HG03521 (cell line): ENCODE results near the gene NEURL1.
"Not testable (repeated sequence)": the region's sequence is repeated elsewhere in the genome, so short reads cannot be mapped to it uniquely, and the experiment has no call there.

Source experiments
- ATAC-seq: cut with Tn5 transposase; IDR thresholded peaks from one replicate; pipeline ENCODE4 v1.9.1; 2021; ENCODE audit warnings: mild to moderate bottlenecking, moderate library complexity; ENCODE audit not compliant: unreplicated experiment

The NEURL1 gene

DNA sequence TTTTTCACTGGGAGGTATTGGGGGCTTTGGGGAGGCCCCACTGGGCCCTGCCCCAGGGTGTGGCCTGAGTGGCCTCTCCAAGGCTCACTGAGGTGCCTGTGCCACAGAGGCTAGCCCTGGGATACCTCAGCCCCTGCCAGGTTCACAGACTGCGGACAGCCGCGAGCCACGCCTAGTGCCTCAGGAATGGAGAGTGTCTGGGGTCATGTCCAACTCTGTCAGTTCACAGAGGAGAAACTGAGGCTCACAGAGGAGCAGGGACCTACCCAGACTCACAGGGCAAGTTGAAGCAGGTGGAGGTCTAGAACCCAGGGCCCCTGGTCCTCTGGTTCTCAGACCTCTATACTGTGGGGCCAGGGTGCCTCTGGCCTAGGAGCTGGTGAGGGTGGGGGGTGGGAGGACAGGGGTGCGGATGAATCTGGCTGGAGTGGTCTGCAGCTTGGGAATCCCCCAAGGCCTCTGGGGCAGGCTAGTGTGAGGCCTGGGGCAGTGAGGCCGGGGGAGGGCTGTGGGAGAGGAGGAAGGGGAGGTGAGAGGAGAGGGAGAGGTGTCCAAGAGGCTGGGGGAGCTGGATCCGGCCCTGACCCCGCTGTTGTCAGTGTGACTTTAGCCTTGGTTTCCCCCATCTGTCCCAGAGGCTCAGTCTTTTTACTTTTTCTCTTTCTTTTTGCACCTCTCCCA is 20.0 kb downstream of the NEURL1 start:
- ATAC-seq = no peak

DNA sequence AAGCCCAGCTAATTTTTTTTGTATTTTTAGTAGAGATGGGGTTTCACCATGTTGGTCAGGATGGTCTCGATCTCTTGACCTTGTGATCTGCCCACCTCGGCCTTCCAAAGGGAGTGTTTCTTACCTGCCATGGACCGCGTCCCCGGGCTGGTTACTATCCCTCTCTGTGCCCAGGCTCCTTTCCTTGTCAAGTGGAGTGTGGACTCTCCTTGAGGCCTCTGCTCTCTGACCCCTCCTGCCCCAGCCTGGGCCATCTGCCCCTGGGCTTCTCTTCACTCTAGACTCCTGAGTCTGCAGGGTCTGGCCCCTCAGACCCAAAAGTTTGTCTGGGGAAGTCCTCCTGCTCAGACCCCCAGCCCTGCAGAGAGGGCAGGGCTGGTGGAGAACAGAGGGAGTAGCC is 20.7 kb downstream of the NEURL1 start:
- no peak for ATAC-seq

DNA sequence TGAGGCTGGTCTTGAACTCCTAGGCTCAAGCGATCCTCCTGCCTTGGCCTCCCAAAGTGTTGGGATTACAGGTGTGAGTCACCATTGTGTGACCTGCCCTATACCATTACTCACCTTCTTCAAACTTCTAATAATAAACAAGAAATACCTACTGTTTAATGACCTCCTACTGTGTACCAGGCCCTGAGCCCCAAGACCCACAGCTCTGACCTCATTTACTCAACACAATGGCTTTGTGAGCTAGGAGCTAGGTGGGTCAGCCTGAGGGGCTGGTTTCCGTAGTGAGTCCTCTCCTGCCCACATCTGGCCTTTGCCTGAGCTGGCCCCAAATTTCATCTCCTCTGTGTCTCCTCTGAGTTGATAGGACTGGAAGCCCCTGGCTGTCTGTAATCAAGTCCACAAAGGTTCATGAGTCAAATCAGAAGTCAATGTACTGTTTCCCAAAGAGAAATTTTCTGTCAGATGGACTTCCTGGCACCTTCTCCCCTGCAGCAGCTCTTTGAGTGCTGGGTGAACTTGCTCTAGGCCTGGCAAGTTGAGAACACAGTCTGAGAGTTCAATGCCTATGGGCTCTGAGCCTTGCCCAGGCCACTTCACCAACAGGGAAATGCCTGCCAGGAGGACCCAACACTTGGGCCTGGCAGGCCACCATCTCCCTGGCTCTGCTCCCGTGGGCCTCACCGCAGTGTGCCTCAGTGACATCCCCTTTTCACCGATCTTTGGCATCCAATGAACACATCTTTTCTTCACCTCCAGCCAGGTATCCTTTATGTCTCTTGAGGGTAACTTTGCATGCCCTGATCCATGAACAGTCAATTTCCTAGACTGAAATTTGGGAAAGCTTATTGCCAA is 24.0 kb downstream of the NEURL1 start:
- no peak for ATAC-seq

GRCh38 chr10:103519798-103520197 is 26.3 kb downstream of the NEURL1 start:
- ATAC-seq = no peak

- ATAC-seq = not testable (repeated sequence)
Measured at GRCh38 chr10:103522006-103522405, 28.5 kb downstream of the NEURL1 start.

GRCh38 chr10:103523683-103524082 is 30.2 kb downstream of the NEURL1 start:
- ATAC-seq = no peak

DNA sequence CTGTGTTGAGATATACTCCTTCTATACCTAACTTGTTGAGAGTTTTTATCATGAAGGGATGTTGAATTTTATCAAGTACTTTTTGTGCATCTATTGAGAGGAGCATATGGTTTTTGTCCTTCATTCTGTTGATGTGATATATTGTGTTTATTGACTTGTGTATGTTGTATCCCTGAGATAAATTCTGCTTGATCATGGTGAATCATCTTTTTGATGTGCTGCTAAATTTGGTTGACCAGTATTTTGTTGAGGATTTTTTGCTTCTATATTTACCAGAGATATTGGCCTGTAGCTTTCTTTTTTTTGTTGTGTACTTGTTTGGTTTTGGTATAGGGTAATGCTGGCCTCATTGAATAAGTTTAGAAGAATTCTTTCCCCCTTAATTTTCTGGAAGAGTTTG is 32.4 kb downstream of the NEURL1 start:
- ATAC-seq = no peak

- ATAC-seq = not testable (repeated sequence)
Measured at GRCh38 chr10:103527476-103527875, 34.0 kb downstream of the NEURL1 start.

DNA sequence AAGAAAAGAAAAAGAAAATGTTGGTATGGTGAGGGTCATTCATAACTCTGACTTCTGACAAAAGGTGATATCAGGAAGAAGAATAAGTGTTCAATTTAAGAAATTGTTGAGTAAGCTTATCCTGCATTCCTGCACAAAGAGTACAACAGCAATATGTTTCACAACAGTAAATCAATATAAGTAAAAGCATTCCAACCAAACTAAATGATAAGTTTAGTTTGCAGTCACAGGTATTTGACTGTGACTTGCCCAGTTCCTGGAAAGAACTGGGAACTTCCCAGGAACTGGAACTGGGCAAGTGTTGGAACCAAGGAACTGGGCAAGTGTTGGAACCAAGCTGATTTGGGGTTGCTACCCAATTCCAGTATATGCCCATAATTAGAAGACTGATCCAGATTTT is 35.0 kb downstream of the NEURL1 start:
- no peak for ATAC-seq

DNA sequence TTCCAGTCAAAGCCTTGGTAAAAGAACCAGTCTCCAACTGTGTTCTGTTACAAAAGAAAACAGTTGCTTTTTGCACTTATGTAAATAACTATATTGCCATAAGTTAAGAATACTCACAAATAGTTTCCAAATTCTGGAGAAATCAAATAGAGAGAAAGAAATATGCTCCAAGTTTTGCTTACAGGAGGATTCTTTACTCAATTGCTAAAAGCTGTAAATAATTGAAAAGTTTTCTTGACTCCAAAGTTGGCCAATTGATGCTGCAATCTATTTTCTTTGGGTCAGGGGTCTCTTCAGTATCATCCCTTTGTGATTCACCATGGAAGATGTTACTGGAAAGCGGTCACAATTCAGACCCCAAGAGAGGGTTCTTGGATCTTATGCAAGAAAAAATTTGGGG is 36.0 kb downstream of the NEURL1 start:
- no peak for ATAC-seq

- no peak for ATAC-seq
Measured at GRCh38 chr10:103533827-103534226, 40.3 kb downstream of the NEURL1 start.

DNA sequence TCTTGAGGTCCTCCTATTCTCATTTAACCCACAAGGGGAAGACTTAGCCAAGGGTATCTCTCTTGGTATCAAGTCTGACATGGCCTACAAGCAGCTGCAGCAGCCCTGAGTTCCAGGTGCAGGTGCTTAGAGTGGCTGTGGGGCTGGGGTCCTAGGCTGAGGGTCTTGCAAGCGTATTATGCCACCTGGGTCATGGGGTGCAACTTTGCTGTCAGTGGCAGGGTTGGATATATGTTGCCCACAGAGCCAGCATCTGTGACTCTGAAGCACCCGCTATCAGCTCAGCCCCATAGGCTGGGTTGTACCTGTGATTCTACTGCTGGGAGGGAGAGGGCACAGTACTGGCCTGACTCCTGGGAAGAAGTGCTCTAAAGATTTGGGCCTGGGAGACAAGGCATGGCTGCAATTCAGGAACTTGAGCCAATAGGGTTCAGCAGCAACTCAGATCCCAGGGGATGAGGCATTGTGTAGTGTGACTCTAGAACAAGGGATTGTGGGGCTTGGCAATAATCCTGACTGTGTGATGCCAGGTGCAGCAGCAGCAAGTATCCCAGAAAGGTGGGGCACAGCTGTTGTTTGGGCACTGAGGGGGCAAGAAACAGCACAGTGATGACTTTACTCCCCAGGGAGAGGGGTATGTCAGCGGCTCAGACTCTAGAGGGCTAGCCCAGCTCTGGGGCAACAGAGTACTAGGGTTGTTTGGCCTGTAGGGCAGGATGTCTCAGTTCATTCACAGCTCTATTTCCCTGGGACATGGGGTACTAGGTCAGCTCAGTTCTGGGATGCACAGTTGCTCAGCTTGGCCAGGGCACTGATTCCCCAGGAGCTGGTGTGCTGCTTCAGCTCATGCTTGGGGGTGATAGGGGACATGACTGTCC is 41.4 kb downstream of the NEURL1 start:
- no peak for ATAC-seq

DNA sequence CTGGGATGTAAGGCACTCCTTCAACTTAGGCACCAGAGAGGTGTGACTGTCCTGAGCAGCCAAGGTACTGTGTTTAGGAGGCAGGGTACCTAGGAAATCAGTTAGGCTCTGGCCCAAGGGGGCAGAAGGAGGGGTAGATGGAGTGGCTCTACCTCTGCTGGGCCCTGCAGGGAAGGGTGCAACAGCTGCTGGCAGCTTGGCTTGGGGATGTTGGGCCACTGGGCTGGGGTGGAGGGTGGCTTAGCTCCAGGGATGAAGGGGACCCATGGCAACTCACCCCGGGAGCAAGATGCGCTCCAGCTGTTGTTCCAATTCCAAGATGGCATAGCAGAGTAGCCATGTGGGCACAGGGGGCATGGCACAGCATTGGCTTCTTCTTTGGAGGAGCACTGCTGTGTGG is 42.1 kb downstream of the NEURL1 start:
- no peak for ATAC-seq

GRCh38 chr10:103539751-103540150 is 46.2 kb downstream of the NEURL1 start:
- ATAC-seq = no peak

GRCh38 chr10:103540722-103541121 is 47.2 kb downstream of the NEURL1 start:
- no peak for ATAC-seq

DNA sequence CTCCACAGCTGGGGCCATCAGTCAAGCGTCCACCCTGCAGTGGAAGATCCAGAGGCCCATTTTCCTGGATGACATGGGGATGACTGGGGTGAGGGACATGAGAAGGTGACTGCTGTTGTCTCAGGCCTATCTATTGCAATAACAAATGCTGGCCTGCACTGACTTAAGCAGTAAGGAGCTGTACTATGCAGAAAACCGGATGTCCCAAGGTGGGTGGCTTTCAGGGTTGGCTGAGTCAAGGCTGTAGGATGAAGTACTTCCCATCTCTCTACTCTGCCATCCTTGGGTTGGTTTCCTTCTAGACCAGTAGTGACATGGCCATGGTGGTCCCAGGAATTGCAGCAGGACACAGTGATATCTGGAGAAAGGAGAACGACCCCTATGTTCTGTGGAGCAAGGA is 48.1 kb downstream of the NEURL1 start:
- no peak for ATAC-seq

DNA sequence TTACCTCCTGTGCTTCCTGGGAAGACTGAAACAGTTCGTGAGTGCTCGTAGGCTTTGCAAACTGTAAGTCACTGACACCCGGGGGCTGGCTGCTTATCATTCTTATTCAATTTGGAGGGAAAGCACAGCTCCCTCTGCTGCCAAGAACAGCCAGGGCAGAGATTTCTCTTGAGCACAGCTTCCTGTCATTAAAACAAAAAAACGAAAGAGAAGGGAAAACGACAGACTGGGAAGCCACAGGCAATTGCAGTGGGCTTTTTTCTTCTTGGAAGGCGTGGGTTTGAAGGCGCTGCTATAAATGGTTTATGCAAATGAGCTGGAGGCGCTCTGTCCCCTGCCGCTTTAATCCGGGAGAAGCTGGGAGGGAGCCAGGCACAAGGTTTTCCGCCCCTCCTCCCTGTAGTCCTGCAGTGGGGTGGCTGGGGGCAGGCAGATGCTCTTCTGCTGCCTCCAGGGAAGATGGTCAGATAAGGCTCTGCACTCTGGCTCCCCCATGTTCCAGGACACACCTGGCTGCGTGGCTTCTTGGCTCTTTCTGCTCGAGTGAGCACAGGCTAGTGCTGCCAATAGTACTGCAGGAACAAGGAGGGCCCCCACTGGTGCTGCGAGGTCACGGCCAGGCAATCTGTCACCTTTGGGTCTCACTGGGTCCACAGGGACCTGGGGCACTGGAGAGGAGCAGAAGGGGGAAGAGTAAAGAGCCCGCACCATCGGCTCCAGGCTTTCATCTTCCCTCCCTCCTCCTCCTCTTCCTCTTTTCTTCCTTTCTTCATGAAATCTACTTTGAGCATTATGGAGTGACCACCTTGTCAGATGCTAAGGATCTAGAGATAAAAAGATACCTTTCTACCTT is 49.5 kb downstream of the NEURL1 start:
- ATAC-seq = no peak

DNA sequence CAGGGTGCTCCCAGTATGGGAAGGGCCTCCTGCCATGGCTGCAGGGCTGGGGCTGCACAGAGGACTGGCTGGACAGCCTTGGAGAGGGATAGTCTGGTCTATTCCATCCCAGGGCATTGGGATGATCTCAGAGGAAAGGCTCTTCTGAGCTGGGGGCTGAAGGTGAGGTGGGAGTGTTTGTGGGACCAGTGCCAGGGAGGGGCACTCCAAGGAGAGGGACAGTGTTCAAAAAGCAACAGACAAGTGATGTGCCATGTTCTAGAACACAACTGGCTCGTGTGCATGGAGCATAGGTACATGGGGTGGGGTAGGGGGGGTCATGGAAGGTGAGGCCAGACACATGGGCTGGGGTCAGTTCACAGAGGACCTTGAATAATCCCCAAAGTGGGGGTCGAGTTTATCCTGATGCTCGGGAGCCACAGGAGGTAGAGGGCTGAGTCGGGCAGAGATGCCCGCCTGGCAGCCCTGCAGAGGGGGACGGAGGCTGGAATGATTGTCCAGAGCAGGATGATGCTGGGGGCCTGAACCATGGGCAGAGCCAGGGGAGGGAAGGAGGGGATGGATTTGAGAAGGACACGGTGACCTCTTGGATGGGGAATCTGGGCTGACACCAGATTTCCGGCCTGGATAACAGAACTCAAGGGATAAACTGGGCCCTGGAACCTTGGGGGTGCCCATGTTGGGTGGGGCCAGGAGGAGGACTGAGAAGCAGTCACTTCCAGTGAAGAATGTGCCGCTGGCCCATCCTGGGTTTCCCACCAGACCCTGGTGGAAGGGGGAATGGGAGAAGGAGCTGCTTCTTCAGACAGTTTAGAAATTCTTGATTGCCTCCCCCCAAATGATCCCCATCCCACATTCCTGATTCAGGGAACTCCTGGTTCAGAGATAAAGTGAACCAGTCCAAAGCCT is 50.4 kb downstream of the NEURL1 start:
- ATAC-seq = no peak

- no peak for ATAC-seq
Measured at GRCh38 chr10:103544657-103545310, 51.3 kb downstream of the NEURL1 start.
